Endodermal cell (in vitro differentiated cells): ENCODE measurements around the gene CACNB1. TPM values are rescaled to one million over a fixed set of nuclear protein-coding genes. Genes with fewer than 3 reads are reported as not detected.

Experiments
- DNase-seq: peaks from one replicate; pipeline ENCODE4 v3.0.0-alpha.2; 2017
- H3K27ac ChIP-seq: 2 replicates; pipeline ENCODE4 v1.5.1; 2013; ENCODE audit warnings: mild to moderate bottlenecking, low read depth, low read length, moderate library complexity
- H3K27me3 ChIP-seq: 2 replicates; pipeline ENCODE4 v1.6.1; 2013; ENCODE audit warnings: mild to moderate bottlenecking, low read length, moderate library complexity; ENCODE audit not compliant: insufficient read depth, control insufficient read depth, poor library complexity, severe bottlenecking
- H3K36me3 ChIP-seq: 2 replicates; pipeline ENCODE4 v1.7.0; 2013; ENCODE audit warnings: mild to moderate bottlenecking, low read length, moderate library complexity; ENCODE audit not compliant: control insufficient read depth, insufficient read depth
- H3K4me1 ChIP-seq: one replicate; pipeline ENCODE4 v1.7.0; 2013; ENCODE audit warnings: low read length; ENCODE audit not compliant: control insufficient read depth, insufficient read depth
- H3K4me3 ChIP-seq: 2 replicates; pipeline ENCODE4 v1.5.1; 2013; ENCODE audit warnings: mild to moderate bottlenecking, low read length, moderate library complexity
- H3K9ac ChIP-seq: 2 replicates; pipeline ENCODE4 v1.6.1; 2013; ENCODE audit warnings: mild to moderate bottlenecking, low read length, moderate library complexity; ENCODE audit not compliant: poor library complexity, severe bottlenecking; ENCODE audit errors: extremely low read depth
- H3K9me3 ChIP-seq: 2 replicates; pipeline ENCODE4 v1.6.1; 2013; ENCODE audit warnings: mild to moderate bottlenecking, low read length, moderate library complexity; ENCODE audit not compliant: control insufficient read depth
- H3K27ac Mint-ChIP-seq: 2 replicates; pipeline ENCODE4 v1.8.0; 2020; ENCODE audit warnings: mixed read lengths
- H3K27me3 Mint-ChIP-seq: 2 replicates; pipeline ENCODE4 v1.8.0; 2021; ENCODE audit warnings: mild to moderate bottlenecking, mixed read lengths; ENCODE audit not compliant: insufficient read depth
- H3K36me3 Mint-ChIP-seq: 2 replicates; pipeline ENCODE4 v1.8.0; 2020; ENCODE audit warnings: low read depth, mixed read lengths
- H3K4me1 Mint-ChIP-seq: 2 replicates; pipeline ENCODE4 v1.8.0; 2020; ENCODE audit warnings: mixed read lengths
- H3K4me3 Mint-ChIP-seq: 2 replicates; pipeline ENCODE4 v1.8.0; 2020; ENCODE audit warnings: mild to moderate bottlenecking, moderate library complexity, mixed read lengths
- H3K9me3 Mint-ChIP-seq: 2 replicates; pipeline ENCODE4 v1.8.0; 2020; ENCODE audit warnings: mild to moderate bottlenecking, mixed read lengths
- WGBS, 2 experiments: methylation state at CpG; one replicate each; pipeline versions ENCODE4 v1.1.5 to v1.1.7; 2013; ENCODE audit warnings: missing lambda C conversion rate in 2 of 2, mixed read lengths in 1 of 2; ENCODE audit not compliant: insufficient coverage in 1 of 2, insufficient read length in 1 of 2; 5-methylcytosine and 5-hydroxymethylcytosine counted together
- total RNA-seq, 2 donors: library from RNA; stranded (reverse); fragmentation: NEBNext Ultra II Directional in 1 of 2; extraction: Animal tissue kit (Norgen Biotek cat#: 25700) in 1 of 2; gene quantifications; 2 replicates in 1 of 2; 3 replicates in 1 of 2; pipeline ENCODE4 v1.2.1, GENCODE V29; 2021
- TF ChIP-seq, protein P1 (sequence below): fragments of 200-600 bp; sonication (generic); conservative IDR thresholded peaks from 2 replicates; pipeline ENCODE4 v1.5.0; 2021; ENCODE audit warnings: antibody characterized with exemption, mild to moderate bottlenecking

The CACNB1 gene
- total RNA-seq, 2 donors from 2014 or later = 12.2 to 13.2 TPM

GRCh38 chr17:39223907-39224777, 26.7 kb upstream of the CACNB1 start:
- H3K36me3 ChIP-seq = no peaks in the 10 kb centered on the region
- TF ChIP-seq, protein P1, sequence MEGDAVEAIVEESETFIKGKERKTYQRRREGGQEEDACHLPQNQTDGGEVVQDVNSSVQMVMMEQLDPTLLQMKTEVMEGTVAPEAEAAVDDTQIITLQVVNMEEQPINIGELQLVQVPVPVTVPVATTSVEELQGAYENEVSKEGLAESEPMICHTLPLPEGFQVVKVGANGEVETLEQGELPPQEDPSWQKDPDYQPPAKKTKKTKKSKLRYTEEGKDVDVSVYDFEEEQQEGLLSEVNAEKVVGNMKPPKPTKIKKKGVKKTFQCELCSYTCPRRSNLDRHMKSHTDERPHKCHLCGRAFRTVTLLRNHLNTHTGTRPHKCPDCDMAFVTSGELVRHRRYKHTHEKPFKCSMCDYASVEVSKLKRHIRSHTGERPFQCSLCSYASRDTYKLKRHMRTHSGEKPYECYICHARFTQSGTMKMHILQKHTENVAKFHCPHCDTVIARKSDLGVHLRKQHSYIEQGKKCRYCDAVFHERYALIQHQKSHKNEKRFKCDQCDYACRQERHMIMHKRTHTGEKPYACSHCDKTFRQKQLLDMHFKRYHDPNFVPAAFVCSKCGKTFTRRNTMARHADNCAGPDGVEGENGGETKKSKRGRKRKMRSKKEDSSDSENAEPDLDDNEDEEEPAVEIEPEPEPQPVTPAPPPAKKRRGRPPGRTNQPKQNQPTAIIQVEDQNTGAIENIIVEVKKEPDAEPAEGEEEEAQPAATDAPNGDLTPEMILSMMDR = no peak
- H3K9me3 Mint-ChIP-seq = no peaks in the 10 kb centered on the region
- no peaks in the 10 kb centered on the region for H3K4me1 ChIP-seq
- no peak overlapping the region for H3K27ac Mint-ChIP-seq
- H3K36me3 Mint-ChIP-seq = no peaks in the 10 kb centered on the region
- H3K4me3 ChIP-seq = no peak overlapping the region
- no peaks in the 10 kb centered on the region for H3K9me3 ChIP-seq
- 27 to 56% methylated on average over 11 to 33 of the region's 33 CpGs for WGBS, 2 experiments
- DNase-seq = peak; percentile 76
- peak overlapping the region; percentile 51 for H3K4me3 Mint-ChIP-seq
- no peak overlapping the region for H3K9ac ChIP-seq
- no peak overlapping the region for H3K27ac ChIP-seq
- peaks cover 76% of the 10 kb centered on the region for H3K27me3 Mint-ChIP-seq
- H3K4me1 Mint-ChIP-seq = peaks cover 1% of the 10 kb centered on the region
- H3K27me3 ChIP-seq = peaks cover 72% of the 10 kb centered on the region

GRCh38 chr17:39222866-39223834, 25.7 kb upstream of the CACNB1 start:
- H3K27ac ChIP-seq = no peak overlapping the region
- no peak overlapping the region for H3K4me3 ChIP-seq
- 75 to 79% methylated on average over 1 to 9 of the region's 9 CpGs for WGBS, 2 experiments
- TF ChIP-seq, protein P1 = no peak
- H3K9me3 Mint-ChIP-seq = no peaks in the 10 kb centered on the region
- no peak overlapping the region for H3K27ac Mint-ChIP-seq
- no peaks in the 10 kb centered on the region for H3K9me3 ChIP-seq
- peaks cover 82% of the 10 kb centered on the region for H3K27me3 ChIP-seq
- H3K4me1 ChIP-seq = no peaks in the 10 kb centered on the region
- no peaks in the 10 kb centered on the region for H3K36me3 Mint-ChIP-seq
- peaks cover 1% of the 10 kb centered on the region for H3K4me1 Mint-ChIP-seq
- peak; percentile 66 for DNase-seq
- H3K4me3 Mint-ChIP-seq = peak overlapping the region; percentile 51
- H3K27me3 Mint-ChIP-seq = peaks cover 80% of the 10 kb centered on the region
- H3K9ac ChIP-seq = no peak overlapping the region
- no peaks in the 10 kb centered on the region for H3K36me3 ChIP-seq

GRCh38 chr17:39222151-39222550, 24.7 kb upstream of the CACNB1 start:
- no peak overlapping the region for H3K27ac Mint-ChIP-seq
- H3K9me3 ChIP-seq = no peaks in the 10 kb centered on the region
- peaks cover 1% of the 10 kb centered on the region for H3K4me1 Mint-ChIP-seq
- H3K27ac ChIP-seq = no peak overlapping the region
- H3K27me3 Mint-ChIP-seq = peaks cover 80% of the 10 kb centered on the region
- peaks cover 86% of the 10 kb centered on the region for H3K27me3 ChIP-seq
- peak; percentile 40 for DNase-seq
- TF ChIP-seq, protein P1 = no peak
- H3K9me3 Mint-ChIP-seq = no peaks in the 10 kb centered on the region
- no peak overlapping the region for H3K4me3 Mint-ChIP-seq
- no peaks in the 10 kb centered on the region for H3K36me3 ChIP-seq
- WGBS, 2 experiments = 86 to 88% methylated on average over 1 to 7 of the region's 7 CpGs
- H3K4me3 ChIP-seq = no peak overlapping the region
- no peaks in the 10 kb centered on the region for H3K36me3 Mint-ChIP-seq
- no peak overlapping the region for H3K9ac ChIP-seq
- H3K4me1 ChIP-seq = no peaks in the 10 kb centered on the region
